ENCODE measurements around the gene SCAANT1.

SCAANT1 gene

DNA sequence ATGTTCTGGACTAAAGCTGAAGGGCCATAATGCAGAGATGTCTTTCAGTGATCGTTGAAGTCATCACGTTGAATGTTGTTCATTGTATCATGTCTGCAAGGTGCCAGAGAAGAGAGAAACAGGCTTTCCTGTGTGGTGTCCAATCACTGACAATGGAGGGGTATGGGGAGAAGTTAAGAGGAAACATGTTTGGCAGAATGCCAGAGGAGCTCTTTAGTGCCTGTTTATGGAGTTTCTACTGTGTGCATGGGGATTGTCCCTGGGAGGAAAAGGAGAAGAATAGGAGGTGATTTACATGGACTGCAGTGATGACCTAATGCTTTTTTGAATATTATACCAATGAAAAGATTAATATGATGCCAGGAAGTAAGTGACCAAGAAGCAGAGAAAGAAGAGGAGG lies 11.7 kb downstream of the SCAANT1 start:
- no peak for DNase-seq (ENCODE audit: low read depth)

DNA sequence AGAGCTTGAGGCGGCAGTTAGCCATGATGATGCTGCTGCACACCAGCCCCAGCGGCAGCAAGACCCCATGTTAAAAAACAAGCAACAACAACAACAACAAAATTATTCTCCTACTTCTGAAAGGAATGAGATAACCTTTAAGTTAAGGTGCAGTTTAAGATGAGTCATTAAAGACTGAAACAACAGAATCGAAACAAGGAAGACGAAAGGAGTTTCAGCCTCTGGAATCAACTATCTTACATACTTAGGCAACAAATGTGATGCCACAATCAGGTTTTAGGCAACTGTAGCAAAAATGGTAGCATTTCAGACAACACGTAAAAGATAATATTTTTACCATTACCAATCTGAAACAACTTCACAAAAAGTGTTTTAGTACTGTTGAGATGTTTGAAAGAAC lies 12.2 kb downstream of the SCAANT1 start:
- DNase-seq (ENCODE audit: low read depth) = no peak

DNA sequence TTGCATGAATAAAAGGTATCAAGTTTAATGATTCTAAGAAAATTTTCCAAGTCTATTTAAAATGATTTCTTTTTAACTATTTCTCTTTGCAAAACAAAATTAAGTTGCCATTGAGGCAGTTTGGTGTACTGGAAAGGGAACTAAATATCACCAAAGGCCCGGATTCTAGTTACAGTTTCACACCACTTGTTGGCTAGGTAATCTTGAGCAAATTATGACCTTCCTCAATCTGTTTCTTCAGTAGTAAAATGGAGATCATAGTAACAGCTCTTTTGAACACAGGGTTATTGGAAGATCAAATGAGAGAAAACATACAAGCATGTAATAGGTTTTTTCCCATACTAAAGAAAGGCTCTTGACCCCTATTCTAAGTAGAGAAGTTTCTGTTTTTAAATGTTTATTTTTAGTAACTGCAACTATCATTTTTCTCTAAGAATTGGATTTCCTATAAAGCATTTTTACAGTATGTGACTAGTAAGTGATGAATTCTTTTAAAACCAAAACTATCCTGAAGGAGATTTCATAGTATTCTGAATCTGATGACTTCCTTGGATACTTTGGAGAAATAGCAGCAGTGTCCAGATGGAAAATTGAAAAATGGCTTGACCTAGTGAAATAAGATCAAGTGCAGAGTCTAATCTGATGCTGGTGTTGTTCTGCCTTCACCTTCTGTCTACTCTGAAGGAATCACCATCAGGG lies 15.7 kb downstream of the SCAANT1 start:
- DNase-seq (ENCODE audit: low read depth) = no peak

DNA sequence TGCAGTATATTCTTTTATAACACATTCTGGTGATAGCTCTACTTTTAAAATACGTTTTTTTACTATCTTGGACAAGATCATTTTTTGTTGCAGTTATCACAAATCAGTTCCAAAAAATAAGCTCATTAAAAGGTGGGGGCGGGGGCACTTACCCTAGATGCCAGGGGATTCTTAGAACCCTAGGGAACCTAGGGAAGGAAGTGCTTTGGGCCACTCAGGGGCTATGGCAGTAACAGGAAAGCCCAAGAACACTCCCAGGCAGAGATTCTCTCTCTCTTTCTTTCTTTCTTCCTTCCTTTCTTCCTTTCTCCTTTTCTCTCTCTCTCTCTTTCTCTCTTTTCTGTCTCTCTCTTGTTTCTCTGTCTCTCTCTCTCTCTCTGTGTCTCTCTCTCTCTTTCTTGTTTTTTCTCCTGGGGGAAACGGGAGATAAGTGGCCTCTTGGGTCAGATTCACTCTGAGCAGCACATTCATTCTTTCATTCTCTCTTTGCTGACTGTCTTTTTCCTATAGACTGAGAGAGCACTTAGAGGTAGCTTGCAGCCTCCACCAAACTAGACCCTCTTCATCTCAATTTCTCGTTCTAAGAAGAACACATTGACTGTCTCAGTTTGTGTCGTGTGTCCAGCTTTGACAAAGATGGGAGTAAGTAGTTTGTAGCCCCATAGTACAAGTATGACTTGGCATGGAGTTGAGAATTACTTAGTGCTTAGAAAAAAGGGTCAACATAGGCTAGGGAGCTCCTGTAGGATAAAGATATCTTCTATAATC lies 16.6 kb downstream of the SCAANT1 start:
- DNase-seq (ENCODE audit: low read depth) = no peak

DNA sequence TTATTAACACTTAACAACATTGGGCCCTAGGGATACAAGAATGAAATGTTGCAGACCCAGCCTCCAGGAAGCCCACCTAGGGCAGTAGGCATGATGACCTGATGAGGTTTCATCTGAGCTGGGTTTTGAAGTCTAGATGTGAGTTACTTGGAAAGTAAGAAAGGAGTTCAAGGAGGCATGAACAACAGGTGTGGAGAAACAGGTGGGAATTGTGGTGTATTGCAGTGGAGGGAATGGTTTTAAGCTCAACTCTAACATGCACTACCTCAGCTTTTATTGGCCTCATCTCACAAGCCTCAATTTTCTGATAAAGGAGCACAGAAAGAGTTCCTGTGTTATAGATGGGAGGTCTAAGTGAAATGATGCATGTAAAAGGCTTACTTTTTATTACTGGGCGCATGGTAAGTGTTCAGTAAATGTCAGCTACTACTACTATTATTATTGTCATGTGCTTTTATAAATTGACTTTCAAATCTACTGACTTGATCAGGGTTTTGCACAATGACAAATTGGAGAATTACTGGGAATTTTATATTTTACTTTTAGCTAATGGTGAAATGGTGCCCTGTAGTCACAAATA lies 19.3 kb downstream of the SCAANT1 start:
- DNase-seq (ENCODE audit: low read depth) = no peak

DNA sequence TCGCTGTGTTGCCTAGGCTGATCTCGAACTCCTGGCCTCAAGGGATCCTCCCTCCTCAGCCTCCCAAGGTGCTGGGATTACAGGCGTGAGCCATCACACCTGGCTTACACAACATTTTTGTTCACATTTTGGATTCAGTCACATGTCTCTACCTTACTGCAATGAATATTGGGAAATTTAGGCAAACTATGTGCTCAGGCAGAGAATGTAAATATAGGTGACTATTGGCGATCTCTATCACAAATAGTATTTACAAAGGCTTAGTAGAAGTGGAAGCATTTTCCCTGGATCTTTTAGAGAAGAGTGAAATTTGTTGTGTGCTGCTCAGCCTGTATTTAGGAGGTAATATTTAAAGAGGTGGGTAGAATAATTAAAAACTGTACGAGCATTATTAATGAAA lies 20.7 kb downstream of the SCAANT1 start:
- DNase-seq (ENCODE audit: low read depth) = no peak

DNA sequence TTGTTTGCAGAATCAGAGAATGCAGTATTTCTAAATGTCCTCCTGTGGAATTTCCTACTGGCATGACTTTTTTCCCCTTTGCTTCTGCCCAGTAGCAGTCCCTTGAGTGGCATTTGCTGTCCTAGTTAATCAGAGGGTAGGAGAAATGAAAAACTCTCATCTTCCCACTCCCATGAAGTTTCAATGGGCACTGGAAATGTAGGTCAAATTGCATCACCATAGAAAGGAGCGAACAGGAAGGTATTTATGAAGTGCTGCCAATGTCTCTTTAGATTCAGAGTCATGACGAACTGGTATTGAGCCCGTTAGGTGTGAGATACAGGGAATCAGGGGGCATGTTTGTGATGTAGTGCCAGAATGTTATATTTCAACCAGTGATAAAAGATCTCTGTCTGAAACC lies 25.3 kb downstream of the SCAANT1 start:
- peak; percentile 47 for DNase-seq (ENCODE audit: low read depth)

DNA sequence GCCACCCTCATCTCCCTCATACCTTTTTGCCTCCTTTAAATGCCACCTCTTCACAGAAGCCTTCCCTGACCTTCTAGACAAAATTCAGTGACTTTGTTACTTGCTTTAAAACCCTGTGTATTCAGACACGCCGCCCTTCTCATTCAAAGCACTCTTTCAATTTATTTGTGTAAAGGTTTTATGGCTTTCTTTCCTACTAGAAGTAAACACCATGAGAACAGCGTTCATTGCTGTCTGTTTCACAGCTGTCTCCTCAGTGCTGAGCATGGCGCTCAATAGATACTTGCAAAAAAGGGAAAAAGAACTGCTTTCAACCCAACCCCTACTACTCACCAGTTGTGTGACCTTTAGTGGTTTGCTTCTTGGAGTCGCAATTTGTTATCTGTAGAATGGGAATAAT lies 31.5 kb downstream of the SCAANT1 start:
- no peak for DNase-seq (ENCODE audit: low read depth)

DNA sequence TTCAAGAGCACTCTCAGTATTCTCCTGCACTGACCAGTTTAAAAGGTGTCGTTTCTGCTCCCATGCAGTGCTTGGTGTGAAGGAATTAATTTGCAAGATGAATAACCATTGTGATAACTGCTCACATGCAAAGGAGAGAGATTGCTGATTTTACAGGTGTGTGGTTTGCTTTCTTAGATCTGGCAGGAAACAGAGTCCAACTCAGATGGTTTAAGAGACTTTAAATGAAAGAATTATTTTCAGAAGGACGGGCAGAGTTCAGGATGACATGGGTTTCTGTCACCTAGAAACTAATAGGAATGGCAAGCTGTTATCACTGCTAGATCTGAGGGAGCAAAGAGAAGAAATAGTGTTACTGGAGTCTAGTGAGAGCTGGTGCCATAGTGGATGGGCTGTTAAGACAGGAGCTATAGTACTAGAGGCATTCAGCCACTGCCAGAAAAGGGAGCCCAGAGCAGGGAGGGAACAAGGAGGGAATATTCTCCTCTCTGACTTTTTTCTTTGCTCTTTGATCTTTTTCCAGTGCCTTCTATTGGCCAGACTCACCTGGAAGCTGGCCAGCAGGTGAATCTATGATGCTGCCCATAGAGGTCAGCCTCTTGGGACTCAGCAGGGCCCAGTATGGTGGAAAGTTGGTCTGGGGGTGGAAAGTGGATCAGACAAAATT lies 33.7 kb downstream of the SCAANT1 start:
- no peak for DNase-seq (ENCODE audit: low read depth)

DNA sequence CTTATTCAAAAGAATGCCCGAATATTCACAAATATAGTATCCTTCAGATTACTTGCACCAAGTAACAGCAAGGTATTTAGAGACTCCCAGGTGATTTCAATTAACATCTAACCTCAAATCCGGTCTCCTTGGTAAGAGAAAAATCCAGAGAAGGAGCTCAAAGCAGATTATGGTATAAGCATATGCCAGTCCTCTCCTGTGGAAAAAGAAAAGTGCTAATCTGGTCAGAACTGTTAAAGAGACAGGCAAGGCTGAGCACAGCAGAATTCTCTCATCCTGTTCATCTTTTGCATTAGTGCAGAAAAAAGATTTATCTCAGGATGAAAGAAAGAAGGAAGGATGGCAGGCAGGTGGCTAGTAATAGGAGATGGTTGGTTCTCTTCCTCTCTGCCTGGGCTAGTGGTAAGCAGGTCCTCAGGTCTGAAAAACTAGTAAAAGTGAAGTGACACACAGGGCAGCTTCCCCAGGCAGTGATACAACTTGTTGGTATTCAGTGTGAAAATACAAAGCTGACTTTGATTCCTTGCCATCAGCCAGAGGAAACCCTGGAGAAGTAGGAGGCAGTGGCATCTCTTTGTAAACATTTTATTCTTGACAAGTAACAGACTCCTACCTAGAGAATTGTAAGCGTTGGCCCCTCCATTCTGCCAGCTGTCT lies 34.3 kb downstream of the SCAANT1 start:
- DNase-seq (ENCODE audit: low read depth) = peak; percentile 47

DNA sequence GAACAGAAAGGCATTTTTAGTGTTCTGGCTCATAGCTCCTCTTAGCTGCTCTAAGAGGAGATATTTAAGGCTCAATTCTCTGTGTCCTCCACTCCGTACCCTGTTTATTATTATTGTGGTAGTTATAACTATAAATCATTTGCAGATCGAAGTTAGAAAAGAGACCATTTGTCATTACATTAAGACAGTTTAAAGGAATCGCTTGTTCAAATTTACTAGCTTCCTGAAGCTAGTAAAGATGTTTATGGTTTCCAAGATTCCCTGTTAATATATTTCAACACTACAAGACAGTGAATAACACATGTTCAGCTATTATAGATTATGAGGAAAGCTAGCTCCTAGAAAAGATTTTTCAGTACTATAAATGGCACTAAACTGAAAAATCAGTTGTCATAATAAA lies 35.9 kb downstream of the SCAANT1 start:
- DNase-seq (ENCODE audit: low read depth) = no peak

DNA sequence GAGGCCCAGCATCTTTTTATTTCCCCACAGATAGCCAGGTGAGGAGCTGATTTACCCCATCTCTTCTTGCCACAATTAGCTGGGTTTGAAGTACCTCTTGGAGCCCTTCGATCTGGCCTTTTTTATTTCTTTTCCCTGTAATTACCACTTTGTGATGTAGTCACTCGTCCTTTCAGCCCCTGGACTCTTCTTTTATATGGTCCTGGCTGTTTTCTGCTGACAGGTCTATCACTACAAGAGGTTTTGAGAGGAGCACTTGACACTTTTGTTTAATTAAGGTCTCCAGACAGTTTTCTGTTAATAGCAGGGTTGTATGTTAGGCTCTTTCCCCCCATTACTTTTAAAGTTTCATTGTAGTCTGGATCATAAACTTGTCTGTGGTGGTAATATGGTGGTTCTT lies 36.7 kb downstream of the SCAANT1 start:
- no peak for DNase-seq (ENCODE audit: low read depth)

DNA sequence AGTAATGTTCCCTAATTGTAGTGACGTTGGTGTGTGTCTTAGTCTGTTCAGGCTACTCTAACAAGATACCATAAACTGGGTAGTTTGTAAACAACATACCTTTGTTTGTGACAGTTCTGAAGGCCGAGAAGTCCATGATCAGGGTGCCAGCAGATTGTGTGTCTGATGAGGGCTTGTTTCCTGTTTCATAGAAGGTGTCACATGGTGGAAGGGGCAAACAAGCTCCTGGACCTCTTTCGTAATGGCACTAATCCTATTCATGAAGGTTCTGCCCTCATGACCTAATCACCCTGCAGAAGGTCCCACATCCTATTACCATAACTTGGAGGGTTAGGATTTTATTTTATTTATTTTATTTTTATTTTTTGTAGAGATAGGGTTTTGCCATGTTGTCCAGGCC lies 37.4 kb downstream of the SCAANT1 start:
- no peak for DNase-seq (ENCODE audit: low read depth)

DNA sequence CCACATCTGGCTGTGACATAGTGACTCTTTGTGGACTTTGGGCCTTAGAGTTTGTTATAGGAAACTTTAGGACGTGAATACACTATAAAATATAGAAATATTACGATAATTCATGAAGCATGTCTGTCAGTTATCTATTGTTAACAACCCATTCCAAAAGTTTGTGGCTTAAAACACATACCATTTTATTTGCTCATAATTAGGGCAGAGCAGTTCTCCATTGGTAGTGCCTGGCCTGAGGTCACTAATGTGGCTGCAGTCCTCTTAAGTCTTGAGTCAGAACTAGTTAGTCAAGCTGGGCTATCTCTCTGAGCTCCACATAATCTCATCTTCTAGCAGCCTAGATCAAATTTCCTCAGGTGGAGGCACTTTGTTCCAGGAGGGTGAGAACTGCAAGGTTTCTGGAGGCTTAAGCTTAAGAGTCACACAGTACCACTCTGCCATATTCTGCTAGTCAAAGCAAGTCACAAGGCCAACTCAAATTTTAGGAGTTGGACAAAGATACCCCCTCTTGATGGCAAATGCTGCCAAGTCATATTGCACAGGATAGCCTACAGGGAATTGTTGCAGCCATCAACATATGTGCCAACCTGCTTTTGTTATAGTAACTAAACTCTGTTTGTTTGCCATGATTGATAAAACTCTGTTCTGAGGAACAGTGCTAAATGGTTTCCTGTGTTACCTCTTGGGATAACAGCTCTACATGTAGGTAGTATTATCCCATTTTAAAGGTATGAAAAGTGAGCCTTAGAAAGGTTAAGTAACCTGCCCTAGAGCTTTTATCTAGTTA lies 39.9 kb downstream of the SCAANT1 start:
- DNase-seq (ENCODE audit: low read depth) = peak; percentile 93

DNA sequence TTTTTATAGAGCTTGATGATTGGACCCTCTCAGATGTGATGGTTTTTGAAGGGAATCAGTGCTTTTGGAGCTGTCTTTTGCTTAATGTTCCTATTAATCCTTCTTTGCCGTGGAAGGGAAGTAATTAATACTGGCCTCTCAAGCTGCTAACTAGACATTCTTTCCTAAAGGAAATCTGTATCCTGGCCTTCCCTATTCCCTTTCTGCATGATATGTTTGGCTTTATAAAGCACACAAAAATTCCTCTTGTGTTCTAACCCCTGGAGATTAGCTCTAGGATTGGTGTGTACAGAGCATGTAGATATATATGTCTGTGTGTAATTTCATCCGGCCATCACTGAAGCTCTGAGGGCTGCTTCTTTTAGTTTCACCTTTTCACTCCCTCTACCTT lies 41.6 kb downstream of the SCAANT1 start:
- DNase-seq (ENCODE audit: low read depth) = no peak

DNA sequence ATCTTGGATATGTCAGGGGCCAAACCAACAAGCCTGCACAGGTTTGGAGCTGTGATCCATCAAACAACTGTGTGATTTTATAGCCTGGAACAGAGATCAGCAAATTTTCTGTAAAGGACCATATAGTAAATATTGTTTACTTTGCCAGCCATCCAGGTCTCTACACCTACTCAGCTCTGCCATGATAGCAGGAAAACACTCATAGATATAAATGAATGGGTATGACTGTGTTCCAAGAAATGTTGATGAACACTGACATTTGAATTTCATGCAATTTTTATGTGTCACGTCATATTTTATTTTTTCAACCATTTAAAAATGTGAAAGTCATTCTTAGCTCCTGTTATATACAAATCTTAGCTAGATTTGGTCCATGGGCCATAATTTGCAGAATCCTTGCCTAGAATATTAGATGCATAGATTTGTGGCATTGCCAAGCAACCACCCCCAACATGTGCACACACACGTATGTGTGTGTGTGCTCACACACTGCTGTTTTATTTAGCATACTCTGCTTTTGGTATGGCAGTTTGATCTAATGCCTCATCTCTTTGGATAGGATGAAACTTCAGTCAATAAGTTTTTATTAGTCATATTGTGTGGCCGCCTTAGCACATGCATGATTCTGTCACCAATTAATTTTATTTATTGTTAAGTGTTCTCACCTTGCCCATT lies 42.1 kb downstream of the SCAANT1 start:
- DNase-seq (ENCODE audit: low read depth) = no peak

DNA sequence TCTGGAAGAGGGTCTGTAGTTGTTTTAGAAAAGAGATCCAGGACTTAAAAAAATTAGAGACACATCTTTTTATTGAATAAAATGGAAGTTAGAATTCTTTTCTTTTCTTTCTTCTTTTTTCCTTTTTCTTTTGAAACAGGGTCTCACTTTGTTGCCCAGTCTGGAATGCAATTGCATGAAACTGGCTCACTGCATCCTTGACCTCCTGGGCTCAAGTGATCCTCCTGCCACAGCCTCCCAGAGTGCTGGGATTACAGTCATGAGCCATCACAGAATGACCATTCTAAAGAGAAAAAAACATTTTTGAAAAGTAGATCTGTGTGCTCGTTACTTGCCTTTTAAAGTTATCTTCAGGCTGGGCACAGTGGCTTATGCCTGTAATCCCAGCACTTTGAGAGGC lies 45.0 kb downstream of the SCAANT1 start:
- DNase-seq (ENCODE audit: low read depth) = no peak

DNA sequence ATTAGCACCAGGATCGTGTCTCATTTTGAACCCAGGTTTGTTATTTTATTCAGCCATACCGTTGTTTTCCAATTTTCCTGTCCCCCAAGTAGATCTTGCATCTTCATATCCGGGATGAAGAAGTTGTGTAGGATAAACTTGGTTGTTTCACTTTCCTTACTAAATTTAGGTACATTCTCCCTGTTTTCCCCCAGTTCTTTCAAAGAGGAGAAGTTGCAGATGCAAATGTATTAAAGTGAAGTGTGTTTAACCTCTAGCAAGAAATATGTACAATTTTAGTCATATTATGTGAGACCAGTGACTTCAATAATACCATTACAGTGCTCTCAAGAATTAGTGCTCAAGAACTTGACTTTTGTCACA lies 47.2 kb downstream of the SCAANT1 start:
- no peak for DNase-seq (ENCODE audit: low read depth)

DNA sequence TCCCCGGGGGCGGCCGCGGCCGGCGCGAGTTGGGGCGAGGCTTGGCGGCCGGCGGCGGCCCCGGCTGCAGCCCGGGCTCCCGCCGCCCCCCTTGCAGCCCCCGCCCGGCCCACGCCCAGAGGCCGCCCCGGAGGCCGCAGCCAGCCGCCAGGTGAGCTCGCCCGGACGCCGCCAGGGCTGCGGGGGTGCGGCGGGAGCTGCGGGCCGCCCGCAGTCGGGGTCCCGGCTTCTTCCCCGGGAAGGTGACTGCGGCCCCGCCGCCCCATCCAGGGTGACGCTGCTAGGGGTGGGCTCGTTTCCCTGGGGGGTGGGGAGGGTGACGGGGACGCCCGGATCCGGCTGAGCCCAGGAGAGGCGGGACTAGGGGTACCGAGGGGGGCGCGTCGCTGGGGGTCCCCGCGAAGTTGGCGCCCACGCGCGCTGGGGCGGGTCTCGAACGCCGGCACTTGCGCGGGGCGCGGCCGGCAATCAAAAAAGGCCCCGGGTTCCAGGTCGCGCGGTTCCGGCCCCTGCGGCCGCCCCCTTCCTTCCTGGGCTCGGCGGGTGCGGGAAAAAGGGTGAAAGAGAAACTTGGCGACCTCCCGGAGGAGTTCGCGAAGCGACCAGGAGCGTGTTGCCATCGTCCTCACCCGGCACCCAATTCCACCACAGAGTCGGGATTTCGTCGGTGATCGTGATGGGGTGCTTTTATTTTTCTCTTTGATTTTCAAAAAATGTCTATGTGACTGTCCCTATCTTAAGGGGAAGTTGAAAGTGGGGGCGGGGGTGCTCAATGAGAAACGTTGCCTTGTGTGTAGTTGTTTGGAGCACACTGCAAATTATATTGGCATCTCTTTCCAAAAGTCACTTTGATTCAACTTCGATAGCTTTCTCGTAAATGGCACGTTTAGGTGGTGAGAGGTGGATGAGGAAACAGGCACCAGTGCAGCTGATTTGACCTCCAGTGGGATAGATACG lies 47.9 kb downstream of the SCAANT1 start:
- peak; percentile 9 for DNase-seq (ENCODE audit: low read depth)
